HCT116 (cell line): ENCODE results near the gene COL4A1. TPM values are rescaled to one million over a fixed set of nuclear protein-coding genes. Genes with fewer than 3 reads are reported as not detected.

Experiments used
- ATAC-seq: fragments of 200-7000 bp; cut with Tn5 transposase; 2 replicates; pipeline ENCODE4 v1.9.1; 2020; ENCODE audit warnings: mild to moderate bottlenecking, moderate library complexity
- BruUV-seq: library from RNA; stranded (reverse); fragments of 400-500 nt; replicated peaks from 2 replicates; lab custom pipeline; 2021; lab: Mats Ljungman, UMichigan
- CTCF ChIA-PET: fragments of 300-600 bp; sonication (Branson Sonifier 250); formaldehyde crosslinking; loops from one replicate; lab custom pipeline; 2021; ENCODE audit warnings: antibody characterized with exemption; lab: Charles Lee
- POLR2A ChIA-PET: fragments of 300-600, 350-600 bp; sonication (Branson Sonifier 250); formaldehyde crosslinking; loops from one replicate; lab custom pipeline; 2021; ENCODE audit warnings: antibody characterized with exemption; lab: Charles Lee
- RAD21 ChIA-PET, 2 experiments: fragments of 300-600 bp; sonication (Branson Sonifier 250); formaldehyde crosslinking; loops; one replicate each; lab custom pipeline; 2023; ENCODE audit warnings: low total read pairs in 2 of 2; ENCODE audit not compliant: uncharacterized antibody in 2 of 2, unreplicated experiment in 2 of 2, low non-redundant PET in 1 of 2; lab: Charles Lee
- DNase-seq: peaks from one replicate; pipeline ENCODE4 v3.0.0-alpha.2; 2010; ENCODE audit warnings: low read depth, low spot score
- H2AFZ ChIP-seq: fragments of 200-600 bp; shearing (Covaris generic), sonication (generic); 2 replicates; pipeline ENCODE4 v1.6.1; 2017; ENCODE audit warnings: low read depth, mixed run types, mixed read lengths, antibody characterized with exemption, low read length; ENCODE audit not compliant: poor library complexity, severe bottlenecking
- H3K27ac ChIP-seq: 2 replicates; pipeline ENCODE4 v1.5.1; 2012; ENCODE audit warnings: low read depth, low read length
- H3K27me3 ChIP-seq: fragments of 200-600 bp; sonication (generic); 2 replicates; pipeline ENCODE4 v1.6.1; 2016; ENCODE audit warnings: mixed run types, low read length, mixed read lengths; ENCODE audit not compliant: insufficient read depth
- H3K36me3 ChIP-seq, 2 experiments: fragments of 200-500 bp in 1 of 2; fragments of 200-600 bp in 1 of 2; sonication (Bioruptor generic) in 1 of 2; sonication (generic) in 1 of 2; 2 replicates each; pipeline versions ENCODE4 v1.5.1 to v1.6.1; 2014 to 2016; ENCODE audit warnings: low read length in 2 of 2, inconsistent platforms in 1 of 2, mixed read lengths in 1 of 2, mixed run types in 1 of 2; ENCODE audit not compliant: insufficient read depth in 2 of 2, control insufficient read depth in 1 of 2
- H3K4me1 ChIP-seq, 2 experiments: fragments of 200-600 bp in 1 of 2; sonication (generic) in 1 of 2; 2 replicates each; pipeline versions ENCODE4 v1.5.1 to v1.6.1; 2012 to 2017; ENCODE audit warnings: low read length in 2 of 2, inconsistent platforms in 1 of 2, mild to moderate bottlenecking in 1 of 2, mixed read lengths in 1 of 2, mixed run types in 1 of 2, moderate library complexity in 1 of 2; ENCODE audit not compliant: insufficient read depth in 2 of 2, control insufficient read depth in 1 of 2
- H3K4me2 ChIP-seq: fragments of 200-600 bp; sonication (generic); 2 replicates; pipeline ENCODE4 v1.6.1; 2017; ENCODE audit warnings: mixed run types, low read length, mixed read lengths
- H3K4me3 ChIP-seq, 2 experiments: fragments of 200-600 bp in 1 of 2; sonication (generic) in 1 of 2; replicated peaks in 1 of 2; 2 replicates each; pipeline ENCODE4 v1.5.1; 2011 to 2016; ENCODE audit warnings: low read length in 2 of 2, control low read depth in 1 of 2, low read depth in 1 of 2, mild to moderate bottlenecking in 1 of 2, mixed read lengths in 1 of 2, mixed run types in 1 of 2
- H3K79me2 ChIP-seq: fragments of 200-600 bp; sonication (generic); 2 replicates; pipeline ENCODE4 v1.6.1; 2017; ENCODE audit warnings: mild to moderate bottlenecking, mixed run types, low read length, moderate library complexity, mixed read lengths; ENCODE audit not compliant: insufficient read depth
- H3K9ac ChIP-seq: fragments of 200-600 bp; sonication (generic); 2 replicates; pipeline ENCODE4 v1.6.1; 2016; ENCODE audit warnings: low read length, mixed read lengths
- H3K9me2 ChIP-seq: fragments of 200-600 bp; sonication (generic), shearing (Covaris generic); 2 replicates; pipeline ENCODE4 v1.6.1; 2017; ENCODE audit warnings: mixed run types, mild to moderate bottlenecking, moderate library complexity; ENCODE audit not compliant: insufficient read depth
- H3K9me3 ChIP-seq, 2 experiments: fragments of 200-500 bp in 1 of 2; fragments of 200-600 bp in 1 of 2; sonication (Bioruptor generic) in 1 of 2; sonication (generic) in 1 of 2; 2 replicates each; pipeline ENCODE4 v1.6.1; 2014 to 2017; ENCODE audit warnings: low read length in 2 of 2, mixed read lengths in 2 of 2, inconsistent platforms in 1 of 2, low read depth in 1 of 2, mild to moderate bottlenecking in 1 of 2, mixed run types in 1 of 2, moderate library complexity in 1 of 2; ENCODE audit not compliant: control insufficient read depth in 1 of 2, insufficient read depth in 1 of 2
- H4K20me1 ChIP-seq: fragments of 200-600 bp; sonication (generic), shearing (Covaris generic); 2 replicates; pipeline ENCODE4 v1.6.1; 2017; ENCODE audit warnings: mixed run types, mild to moderate bottlenecking, moderate library complexity; ENCODE audit not compliant: insufficient read depth
- EGR1 ChIP-seq: IDR thresholded peaks from 2 replicates; pipeline ENCODE4 v1.6.1; 2012; ENCODE audit warnings: low read depth
- ELF1 ChIP-seq: IDR thresholded peaks from 2 replicates; pipeline ENCODE4 v1.6.1; 2012; ENCODE audit warnings: low read depth, borderline replicate concordance
- EZH2 ChIP-seq: fragments of 200-600 bp; sonication (generic); IDR thresholded peaks from 2 replicates; pipeline ENCODE4 v1.6.1; 2017; ENCODE audit warnings: antibody characterized with exemption, mixed run types
- JUND ChIP-seq: IDR thresholded peaks from 2 replicates; pipeline ENCODE4 v1.6.1; 2012
- POLR2A ChIP-seq: IDR thresholded peaks from 2 replicates; pipeline ENCODE4 v1.7.0; 2011; ENCODE audit warnings: borderline replicate concordance; ENCODE audit not compliant: insufficient read depth, insufficient read length; ENCODE audit errors: extremely low read depth
- POLR2AphosphoS5 ChIP-seq: IDR thresholded peaks from 2 replicates; pipeline ENCODE4 v1.6.1; 2011; ENCODE audit warnings: mild to moderate bottlenecking, low read depth, low read length, moderate library complexity
- REST ChIP-seq: IDR thresholded peaks from 2 replicates; pipeline ENCODE4 v1.6.1; 2012; ENCODE audit warnings: low read depth
- SIN3A ChIP-seq: IDR thresholded peaks from 2 replicates; pipeline ENCODE4 v1.6.1; 2012; ENCODE audit warnings: low read depth
- SP1 ChIP-seq: IDR thresholded peaks from 2 replicates; pipeline ENCODE4 v1.6.1; 2012; ENCODE audit warnings: low read depth
- SRF ChIP-seq: IDR thresholded peaks from 2 replicates; pipeline ENCODE4 v1.6.1; 2012; ENCODE audit warnings: low read depth
- TCF7L2 ChIP-seq: IDR thresholded peaks from 2 replicates; pipeline ENCODE4 v1.7.0; 2011; ENCODE audit warnings: borderline replicate concordance, inconsistent platforms; ENCODE audit not compliant: insufficient read depth, insufficient read length; ENCODE audit errors: extremely low read depth
- YY1 ChIP-seq: IDR thresholded peaks from 2 replicates; pipeline ENCODE4 v1.6.1; 2011; ENCODE audit warnings: low read length, low read depth, moderate library complexity, mild to moderate bottlenecking; ENCODE audit not compliant: insufficient replicate concordance; ENCODE audit errors: extremely low read depth
- ZNF274 ChIP-seq: fragments of 200-500 bp; sonication (Bioruptor generic); IDR thresholded peaks from 2 replicates; pipeline ENCODE4 v1.6.1; 2014; ENCODE audit warnings: mild to moderate bottlenecking, low read depth, low read length, inconsistent platforms
- intact Hi-C: fragments of 100-400 bp; cut with micrococcal nuclease; formaldehyde crosslinking; loops from 2 replicates; pipeline ENCODE4 v1.10.0; 2022
- total RNA-seq: library from RNA; stranded (reverse); gene quantifications from one replicate; pipeline ENCODE4 v1.2.1, GENCODE V29; 2021; ENCODE audit not compliant: unreplicated experiment
- TF ChIP-seq, protein P1 (sequence below): IDR thresholded peaks from 2 replicates; pipeline ENCODE4 v1.6.1; 2012
- TF ChIP-seq, protein P2 (sequence below): IDR thresholded peaks from 2 replicates; pipeline ENCODE4 v1.6.1; 2011; ENCODE audit warnings: mild to moderate bottlenecking, low read length, moderate library complexity; ENCODE audit not compliant: insufficient replicate concordance; ENCODE audit errors: extremely low read depth

The COL4A1 gene
- total RNA-seq, 1 experiment from 2014 or later = 0.57 TPM

DNA sequence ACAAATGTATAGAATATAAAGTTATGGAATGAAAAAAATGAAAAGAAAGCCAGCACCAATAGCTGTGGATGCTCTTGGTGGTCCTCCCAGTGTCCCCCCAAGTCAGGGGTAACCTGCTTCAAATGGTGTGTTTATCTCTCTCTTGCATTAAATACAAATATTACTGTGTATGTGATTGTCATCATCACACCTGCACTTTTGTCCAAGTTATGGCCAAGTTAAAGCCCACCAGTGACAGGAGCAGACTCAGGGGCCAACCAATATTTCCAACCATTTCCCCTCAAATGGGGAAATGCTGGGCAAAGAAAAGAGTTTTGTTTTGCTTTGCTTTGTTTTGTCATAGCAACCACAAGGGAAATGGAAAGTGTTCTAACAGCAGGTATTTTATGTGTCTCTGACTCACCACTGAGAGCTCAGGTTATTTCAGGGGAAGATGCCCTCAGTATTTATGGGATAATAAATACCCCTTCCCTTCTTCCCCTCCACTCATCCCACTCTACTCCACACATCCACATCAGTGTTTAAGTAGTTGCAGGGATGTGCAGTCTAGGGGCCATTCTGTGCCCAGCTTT, 133.6 kb downstream of the COL4A1 start:
- Histone ChIP-seq H3K9ac (no peak overlapping the region), H3K4me3 (no peak overlapping the region), H3K9me3 (no peaks in the 10 kb centered on the region), H4K20me1 (no peaks in the 10 kb centered on the region), H3K9me2 (no peaks in the 10 kb centered on the region), H3K36me3 (no peaks in the 10 kb centered on the region), H3K79me2 (no peaks in the 10 kb centered on the region), H3K4me1 (peaks cover 0 to 3% of the 10 kb centered on the region in 2 experiments; a peak in 1 of 4 replicates), H3K4me2 (no peak overlapping the region)
- POLR2A ChIA-PET = interaction anchor here (0.8 kb wide), 1 partner anchor 16 kb away, joined by 3 read pairs; no protein-coding TSS in a partner anchor
- RAD21 ChIA-PET = no interaction called here
- BruUV-seq = no TSS peak
- DNase-seq (no peak), ATAC-seq (no peak)
- CTCF ChIA-PET = no interaction called here
- intact Hi-C loops = no loop called here
- TF ChIP-seq JUND = no peak
- TF ChIP-seq EGR1 = no peak
- no peak for TF ChIP-seq POLR2AphosphoS5
- TF ChIP-seq TCF7L2 = no peak
- TF ChIP-seq SRF = no peak
- TF ChIP-seq, all 23 proteins: peak for 0
- H2AFZ ChIP-seq = no peak overlapping the region
- H3K27me3 ChIP-seq = no peaks in the 10 kb centered on the region
- H3K27ac ChIP-seq = no peak overlapping the region

DNA sequence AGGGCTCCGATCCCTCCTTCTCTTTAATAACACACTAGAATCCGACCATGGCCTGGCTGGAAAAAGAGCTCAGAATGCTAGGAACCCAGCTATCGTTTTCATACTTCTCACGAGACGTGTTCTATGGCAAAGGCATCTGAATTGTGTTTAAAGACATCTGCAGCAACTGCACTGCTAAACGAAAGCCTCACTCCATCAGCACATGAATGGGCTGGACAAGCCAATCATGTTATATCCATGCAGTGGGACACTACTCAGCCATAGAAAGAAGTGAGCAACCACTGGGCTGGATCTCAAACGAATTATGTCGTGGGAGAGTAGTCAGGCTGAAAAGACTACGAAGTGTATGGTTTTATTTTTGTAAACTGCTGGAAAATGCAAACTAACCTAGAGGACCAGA, 136.1 kb downstream of the COL4A1 start:
- Histone ChIP-seq H3K4me1 (peaks cover 0 to 3% of the 10 kb centered on the region in 2 experiments; a peak in 1 of 4 replicates), H3K9ac (no peak overlapping the region), H3K4me3 (no peak overlapping the region), H3K9me2 (no peaks in the 10 kb centered on the region), H2AFZ (no peak overlapping the region), H3K27me3 (no peaks in the 10 kb centered on the region; the same call in 1 of the 2 replicates), H3K36me3 (no peaks in the 10 kb centered on the region), H3K9me3 (no peaks in the 10 kb centered on the region), H4K20me1 (no peaks in the 10 kb centered on the region), H3K79me2 (no peaks in the 10 kb centered on the region), H3K4me2 (no peak overlapping the region), H3K27ac (no peak overlapping the region)
- DNase-seq = no peak
- no TSS peak for BruUV-seq
- intact Hi-C loops = no loop called here
- ChIA-PET RAD21 (no interaction called here), POLR2A (no interaction called here), CTCF (no interaction called here)
- no peak for ATAC-seq
- no peak for TF ChIP-seq EGR1
- TF ChIP-seq JUND = no peak
- TF ChIP-seq POLR2AphosphoS5 = no peak
- no peak for TF ChIP-seq ZNF274
- TF ChIP-seq, protein P1, sequence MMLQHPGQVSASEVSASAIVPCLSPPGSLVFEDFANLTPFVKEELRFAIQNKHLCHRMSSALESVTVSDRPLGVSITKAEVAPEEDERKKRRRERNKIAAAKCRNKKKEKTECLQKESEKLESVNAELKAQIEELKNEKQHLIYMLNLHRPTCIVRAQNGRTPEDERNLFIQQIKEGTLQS = no peak
- no peak for TF ChIP-seq ELF1
- no peak for TF ChIP-seq REST
- TF ChIP-seq YY1 = no peak
- no peak for TF ChIP-seq EZH2
- no peak for TF ChIP-seq POLR2A
- TF ChIP-seq, protein P2, sequence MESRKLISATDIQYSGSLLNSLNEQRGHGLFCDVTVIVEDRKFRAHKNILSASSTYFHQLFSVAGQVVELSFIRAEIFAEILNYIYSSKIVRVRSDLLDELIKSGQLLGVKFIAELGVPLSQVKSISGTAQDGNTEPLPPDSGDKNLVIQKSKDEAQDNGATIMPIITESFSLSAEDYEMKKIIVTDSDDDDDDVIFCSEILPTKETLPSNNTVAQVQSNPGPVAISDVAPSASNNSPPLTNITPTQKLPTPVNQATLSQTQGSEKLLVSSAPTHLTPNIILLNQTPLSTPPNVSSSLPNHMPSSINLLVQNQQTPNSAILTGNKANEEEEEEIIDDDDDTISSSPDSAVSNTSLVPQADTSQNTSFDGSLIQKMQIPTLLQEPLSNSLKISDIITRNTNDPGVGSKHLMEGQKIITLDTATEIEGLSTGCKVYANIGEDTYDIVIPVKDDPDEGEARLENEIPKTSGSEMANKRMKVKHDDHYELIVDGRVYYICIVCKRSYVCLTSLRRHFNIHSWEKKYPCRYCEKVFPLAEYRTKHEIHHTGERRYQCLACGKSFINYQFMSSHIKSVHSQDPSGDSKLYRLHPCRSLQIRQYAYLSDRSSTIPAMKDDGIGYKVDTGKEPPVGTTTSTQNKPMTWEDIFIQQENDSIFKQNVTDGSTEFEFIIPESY = no peak
- TF ChIP-seq SP1 = no peak
- TF ChIP-seq SIN3A = no peak
